GM12878 (cell line): Measurements from ENCODE around the gene CXXC5. TPM values are rescaled to one million over a fixed set of nuclear protein-coding genes. Genes with fewer than 3 reads are reported as not detected.

Experiments
- ATAC-seq: fragments of 200-7000 bp; cut with Tn5 transposase; 3 replicates; pipeline ENCODE4 v1.9.1; 2020; ENCODE audit warnings: mild to moderate bottlenecking, moderate library complexity
- BruUV-seq: library from RNA; stranded (reverse); fragments of 400-500 nt; replicated peaks from 2 replicates; lab custom pipeline; 2021; lab: Mats Ljungman, UMichigan
- CTCF ChIA-PET: fragments of 300-600 bp; sonication (Branson Sonifier 250); formaldehyde crosslinking; extraction: SDS; loops from one replicate; lab custom pipeline; 2021; ENCODE audit warnings: inconsistent platforms; lab: Yijun Ruan, JAX
- POLR2A ChIA-PET: fragments of 350-600 bp; formaldehyde crosslinking; extraction: SDS; loops from one replicate; lab custom pipeline; 2021; ENCODE audit warnings: inconsistent platforms; lab: Charles Lee
- RAD21 ChIA-PET: fragments of 300-600 bp; sonication (Branson Sonifier 250); formaldehyde crosslinking; loops from one replicate; lab custom pipeline; 2023; ENCODE audit warnings: antibody characterized with exemption; ENCODE audit not compliant: unreplicated experiment; lab: Charles Lee
- SMC1A ChIA-PET: fragments of 300-600 bp; sonication (Branson Sonifier 250); formaldehyde crosslinking; loops from one replicate; lab custom pipeline; 2023; ENCODE audit not compliant: unreplicated experiment, uncharacterized antibody; lab: Charles Lee
- DNase-seq: peaks from one replicate; pipeline ENCODE4 v3.0.0-alpha.2; 2011; ENCODE audit warnings: low read depth, low spot score
- FAIRE-seq: peaks from 3 replicates; lab custom pipeline; 2011; peaks lifted over from hg19 to GRCh38; lab: Jason Lieb, UNC
- H2AFZ ChIP-seq: 2 replicates; pipeline ENCODE4 v1.6.0; 2011; ENCODE audit warnings: low read depth, low read length, control low read depth; ENCODE audit not compliant: control insufficient read depth
- H3K27ac ChIP-seq: 2 replicates; pipeline ENCODE4 v1.5.1; 2011; ENCODE audit warnings: control low read depth; ENCODE audit not compliant: control insufficient read depth, insufficient read depth
- H3K27me3 ChIP-seq, 2 experiments: replicated peaks in 1 of 2; 2 replicates each; pipeline versions ENCODE4 v1.6.0 to v1.6.1; 2011; ENCODE audit warnings: low read length in 1 of 2; ENCODE audit not compliant: control insufficient read depth in 2 of 2, insufficient read depth in 2 of 2
- H3K36me3 ChIP-seq, 2 experiments: 2 replicates each; pipeline ENCODE4 v1.5.1; 2011; ENCODE audit warnings: low read length in 1 of 2; ENCODE audit not compliant: control insufficient read depth in 2 of 2, insufficient read depth in 2 of 2
- H3K4me1 ChIP-seq: 2 replicates; pipeline ENCODE4 v1.6.1; 2011; ENCODE audit warnings: mild to moderate bottlenecking, low read length, moderate library complexity, mixed read lengths; ENCODE audit not compliant: control insufficient read depth, insufficient read depth
- H3K4me2 ChIP-seq: 2 replicates; pipeline ENCODE4 v1.6.0; 2011; ENCODE audit warnings: control low read depth; ENCODE audit not compliant: control insufficient read depth, insufficient read depth
- H3K4me3 ChIP-seq: fragments of 200-600 bp; sonication (generic); 2 replicates; pipeline ENCODE4 v1.5.1; 2016
- H3K79me2 ChIP-seq: 2 replicates; pipeline ENCODE4 v1.6.0; 2011; ENCODE audit warnings: low read length; ENCODE audit not compliant: control insufficient read depth, insufficient read depth
- H3K9ac ChIP-seq: 2 replicates; pipeline ENCODE4 v1.8.0; 2011; ENCODE audit warnings: low read length, control low read depth, mixed read lengths; ENCODE audit not compliant: control insufficient read depth, insufficient read depth
- H3K9me3 ChIP-seq: replicated peaks from 3 replicates; pipeline ENCODE4 v1.5.1; 2011; ENCODE audit warnings: mild to moderate bottlenecking, low read length; ENCODE audit not compliant: control insufficient read depth, insufficient read depth
- H4K20me1 ChIP-seq: 2 replicates; pipeline ENCODE4 v1.6.0; 2011; ENCODE audit not compliant: control insufficient read depth, insufficient read depth
- BHLHE40 ChIP-seq, 2 experiments: fragments of 450-650 bp in 1 of 2; IDR thresholded peaks; 2 replicates each; pipeline ENCODE4 v1.6.1; 2011 to 2017; ENCODE audit warnings: low read depth in 2 of 2, borderline replicate concordance in 1 of 2, improper control_type of control experiment in 1 of 2, low read length in 1 of 2, mild to moderate bottlenecking in 1 of 2
- ESRRA ChIP-seq: IDR thresholded peaks from 2 replicates; pipeline ENCODE4 v1.6.1; 2012; ENCODE audit warnings: mild to moderate bottlenecking, low read length, improper control_type of control experiment
- GABPA ChIP-seq: IDR thresholded peaks from 2 replicates; pipeline ENCODE4 v1.6.1; 2014; ENCODE audit warnings: antibody characterized with exemption, low read depth, mild to moderate bottlenecking, inconsistent platforms
- HDGF ChIP-seq: fragments of 450-650 bp; IDR thresholded peaks from 2 replicates; pipeline ENCODE4 v1.6.1; 2016; ENCODE audit warnings: antibody characterized with exemption
- NFXL1 ChIP-seq: fragments of 450-650 bp; IDR thresholded peaks from 2 replicates; pipeline ENCODE4 v1.6.1; 2017; ENCODE audit warnings: antibody characterized with exemption, mild to moderate bottlenecking, borderline replicate concordance
- NFYA ChIP-seq: IDR thresholded peaks from 2 replicates; pipeline ENCODE4 v1.6.1; 2011; ENCODE audit warnings: low read depth, mild to moderate bottlenecking, low read length, improper control_type of control experiment, borderline replicate concordance
- NKRF ChIP-seq: fragments of 450-650 bp; conservative IDR thresholded peaks from 2 replicates; pipeline ENCODE4 v1.6.1; 2017; ENCODE audit warnings: mild to moderate bottlenecking, moderate library complexity
- SUPT20H ChIP-seq: IDR thresholded peaks from 2 replicates; pipeline ENCODE4 v1.6.1; 2011; ENCODE audit warnings: low read depth, mild to moderate bottlenecking, low read length, moderate library complexity, borderline replicate concordance; ENCODE audit not compliant: control insufficient read depth
- WRNIP1 ChIP-seq: IDR thresholded peaks from 2 replicates; pipeline ENCODE4 v1.6.1; 2011; ENCODE audit warnings: low read depth, low read length, improper control_type of control experiment, borderline replicate concordance
- YBX1 ChIP-seq: fragments of 450-650 bp; IDR thresholded peaks from 2 replicates; pipeline ENCODE4 v1.6.1; 2016; ENCODE audit warnings: antibody characterized with exemption
- WGBS: methylation state at CpG from one replicate; pipeline ENCODE4 v1.1.6; 2016; ENCODE audit warnings: low lambda C conversion rate; ENCODE audit not compliant: insufficient replicate concordance, insufficient coverage; ENCODE audit errors: missing lambda C conversion rate; 5-methylcytosine and 5-hydroxymethylcytosine counted together
- in situ Hi-C: fragments of 300-500 bp; cut with MboI; formaldehyde crosslinking; loops from 9 replicates; pipeline ENCODE4 v1.14.3; 2018; ENCODE audit warnings: mixed read lengths
- intact Hi-C: fragments of 100-400 bp; cut with micrococcal nuclease; formaldehyde crosslinking; loops from one replicate; pipeline ENCODE4 v1.14.2; 2022; ENCODE audit not compliant: unreplicated experiment
- polyA plus RNA-seq, 11 experiments: library from polyadenylated mRNA; depleted of rRNA in 4 of 11; unstranded in 6 of 11; stranded (reverse) in 5 of 11; fragments of >200 nt; fragmentation: Nextera tagmentation in 4 of 11; fragmentation: Illumina TruSeq in 1 of 11; extraction: Ambion mirVana in 4 of 11; extraction: Trizol in 1 of 11; gene quantifications; 1 replicate in 1 of 11; 2 replicates in 10 of 11; pipeline versions ENCODE4 v1.2.1 to v1.2.3, GENCODE V29; 2011 to 2016; ENCODE audit warnings: inconsistent platforms in 2 of 11, missing spikeins in 2 of 11, low read depth in 1 of 11
- total RNA-seq, 4 experiments: library from RNA; depleted of rRNA in 3 of 4; stranded (reverse); fragments of >200 nt in 3 of 4; fragmentation: Illumina TruSeq in 1 of 4; extraction: Trizol in 1 of 4; gene quantifications; 2 replicates each; pipeline versions ENCODE4 v1.2.1 to v1.2.3, GENCODE V29; 2013 to 2021

CXXC5 gene
- total and polyA plus RNA-seq, 10 of the 15 experiments (the other 5 are each of a cell fraction or from before 2014, with no cell fraction given) = 1.8 to 90.8 (median 40.7) TPM

- H3K27me3 ChIP-seq = no peaks in the 10 kb centered on the region
- peak overlapping the region; percentile 91 for H3K27ac ChIP-seq
- SMC1A ChIA-PET = interaction anchor here (1.0 to 9.6 kb wide), 13 partner anchors 9 to 119 kb away, joined by 3 to 175 read pairs (median 4); no protein-coding TSS in a partner anchor
- intact Hi-C loops = loop anchor here (5.0 kb wide), 2 partner anchors 41 to 96 kb away; no protein-coding TSS in a partner anchor
- CTCF ChIA-PET = interaction anchor here (0.6 to 9.3 kb wide), 17 partner anchors 10 to 248 kb away, joined by 3 to 201 read pairs (median 4); no protein-coding TSS in a partner anchor
- TSS peak; percentile 46 for BruUV-seq
- no peaks in the 10 kb centered on the region; a peak in 1 of 4 replicates for H3K36me3 ChIP-seq
- POLR2A ChIA-PET = interaction anchor here (0.6 to 6.8 kb wide), 20 partner anchors 9 to 488 kb away, joined by 3 to 127 read pairs (median 4); no protein-coding TSS in a partner anchor
- peaks cover 85% of the 10 kb centered on the region for H3K79me2 ChIP-seq
- peak overlapping the region; percentile 96 for H3K4me3 ChIP-seq
- no peaks in the 10 kb centered on the region for H3K9me3 ChIP-seq
- no peak for ATAC-seq
- RAD21 ChIA-PET = interaction anchor here (0.7 to 10.9 kb wide), 21 partner anchors 8 to 385 kb away, joined by 3 to 265 read pairs (median 4); no protein-coding TSS in a partner anchor
- 2% methylated on average over 13 of the region's 14 CpGs for WGBS
- H3K9ac ChIP-seq = peak overlapping the region; percentile 95
- in situ Hi-C loops = no loop called here
- no peak overlapping the region for H2AFZ ChIP-seq
- DNase-seq = no peak
- no peak for FAIRE-seq
- TF ChIP-seq NFYA = no peak
- TF ChIP-seq ESRRA = no peak
- TF ChIP-seq GABPA = no peak
- no peak for TF ChIP-seq SUPT20H
- no peak for TF ChIP-seq YBX1
- peak; percentile 81; the same call in 1 of the 2 replicates for TF ChIP-seq WRNIP1
- TF ChIP-seq NKRF = 0 out of 2 replicates have a peak, but pooled peaks have one; percentile 16
- TF ChIP-seq HDGF = 0 out of 2 replicates have a peak, but pooled peaks have one; percentile 40
- peak; percentile 34; the same call in 1 of the 2 replicates for TF ChIP-seq NFXL1
- peak in 1 of 2 experiments; percentile 36; a peak in 2 of 4 replicates for TF ChIP-seq BHLHE40 (IDR thresholded peaks at IDR 0.05; ENCODE audit: borderline replicate concordance in 1 of 2, low read depth in 2 of 2, low read length in 1 of 2)
- TF ChIP-seq, all 136 proteins: peak for 5
- H3K4me2 ChIP-seq = peak overlapping the region; percentile 93
- peaks cover 55% of the 10 kb centered on the region for H3K4me1 ChIP-seq
- 0 out of 2 replicates have a peak, but pooled peaks cover 4% of the 10 kb centered on the region for H4K20me1 ChIP-seq
Observed at GRCh38 chr5:139651043-139651834, 3.1 kb downstream of the CXXC5 start.
